GM21528 (cell line): ENCODE data around the gene PTP4A2.
"Not testable (repeated sequence)": the region's sequence is repeated elsewhere in the genome, so short reads cannot be mapped to it uniquely, and the experiment has no call there.

Experiments
- ATAC-seq: cut with Tn5 transposase; IDR thresholded peaks from one replicate; pipeline ENCODE4 v1.9.1; 2021; ENCODE audit warnings: mild to moderate bottlenecking, moderate library complexity; ENCODE audit not compliant: unreplicated experiment, low FRiP score

Gene PTP4A2

DNA sequence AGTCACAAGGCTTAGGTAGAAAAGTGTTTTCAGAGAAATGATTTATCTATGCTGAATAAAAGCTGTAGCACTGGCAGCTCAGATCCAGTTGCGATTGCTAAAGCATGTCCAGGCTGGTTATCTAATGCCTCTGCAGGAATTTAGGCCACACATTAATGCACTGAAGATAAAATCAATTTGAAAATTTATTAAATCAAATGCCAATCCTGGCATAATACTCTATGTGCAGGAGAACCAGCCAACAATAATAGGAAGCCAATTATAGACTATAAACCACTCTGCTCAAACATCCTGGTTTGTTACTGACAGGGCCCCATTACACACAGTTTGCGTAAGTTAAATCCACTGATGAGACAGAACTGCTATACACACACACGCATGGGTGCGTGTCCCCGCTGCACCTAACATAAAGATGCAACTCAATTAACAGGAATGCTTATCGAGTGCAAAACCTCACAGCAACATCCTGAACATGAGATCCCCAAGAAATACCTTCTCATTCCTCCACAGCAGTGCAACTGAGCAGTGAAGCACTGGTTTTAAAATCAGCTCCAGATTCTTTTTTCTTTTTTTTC is 40.6 kb downstream of the PTP4A2 start:
- ATAC-seq = no peak

DNA sequence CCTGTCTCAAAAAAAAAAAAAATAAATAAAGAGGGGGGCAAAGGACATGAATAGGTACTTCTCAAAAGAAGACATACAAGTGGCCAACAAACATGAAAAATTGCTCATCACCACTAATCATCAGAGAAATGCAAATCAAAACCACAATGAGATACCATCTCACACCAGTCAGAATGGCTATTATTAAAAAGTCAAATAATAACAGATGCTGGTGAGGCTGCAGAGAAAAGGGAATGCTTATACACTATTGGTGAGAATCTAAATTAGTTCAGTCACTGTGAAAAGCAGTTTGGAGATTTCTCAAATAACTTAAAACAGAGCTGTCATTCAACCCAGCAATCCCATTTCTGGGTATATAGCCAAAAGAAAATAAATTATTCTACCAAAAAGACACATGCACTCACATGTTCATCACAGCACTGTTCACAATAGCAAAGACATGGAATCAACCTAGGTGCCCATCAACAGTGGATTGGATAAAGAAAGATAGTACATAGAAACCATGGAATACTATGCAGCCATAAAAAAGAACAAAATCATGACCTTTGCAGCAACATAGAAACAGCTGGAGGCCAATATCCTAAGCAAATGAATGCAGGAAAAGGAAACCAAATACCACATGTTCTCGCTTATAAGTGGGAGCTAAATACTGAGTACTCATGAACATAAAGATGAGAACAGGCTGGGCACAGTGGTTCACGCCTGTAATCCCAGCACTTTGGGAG is 42.5 kb downstream of the PTP4A2 start:
- not testable (repeated sequence) for ATAC-seq

GRCh38 chr1:31891280-31891679 is 46.9 kb downstream of the PTP4A2 start:
- no peak for ATAC-seq

GRCh38 chr1:31888291-31888690 is 49.9 kb downstream of the PTP4A2 start:
- no peak for ATAC-seq

DNA sequence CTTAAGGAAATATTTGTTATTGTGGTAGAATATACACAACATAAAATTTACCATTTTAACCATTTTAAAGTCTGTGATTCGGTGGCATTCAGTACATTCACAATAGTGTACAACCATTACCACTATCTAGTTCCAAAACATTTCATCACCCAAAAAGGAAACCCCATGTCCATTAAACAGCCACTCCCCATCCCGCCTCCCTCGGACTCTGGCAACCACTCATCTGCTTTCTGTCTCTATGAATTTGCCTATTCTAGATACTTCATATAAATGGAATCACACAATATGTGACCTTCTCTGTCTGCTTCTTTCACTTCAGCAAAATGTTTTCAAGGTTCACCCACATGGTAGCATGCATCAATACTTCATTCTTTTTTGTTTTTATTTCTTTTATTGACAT is 51.3 kb downstream of the PTP4A2 start:
- ATAC-seq = no peak

GRCh38 chr1:31885851-31886250 is 52.3 kb downstream of the PTP4A2 start:
- no peak for ATAC-seq

- ATAC-seq = no peak
These were observed 54.7 kb downstream of the PTP4A2 start for GRCh38 chr1:31883357-31883942.

DNA sequence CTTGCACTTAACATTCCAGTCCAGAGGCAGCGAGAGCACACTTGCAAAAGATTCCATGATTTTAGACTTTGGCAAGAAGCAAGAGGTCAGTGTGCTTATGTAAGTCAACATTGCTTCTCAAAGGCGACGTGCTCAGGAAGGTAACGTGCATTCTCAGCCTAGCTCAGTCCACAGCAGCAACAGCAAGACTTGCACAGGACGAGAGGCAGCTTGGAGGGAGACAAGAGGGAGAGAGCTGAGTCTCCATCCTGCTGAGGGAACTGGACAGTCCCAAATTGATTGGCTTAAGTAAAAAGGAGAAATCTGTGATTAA is 56.5 kb downstream of the PTP4A2 start:
- ATAC-seq = no peak

DNA sequence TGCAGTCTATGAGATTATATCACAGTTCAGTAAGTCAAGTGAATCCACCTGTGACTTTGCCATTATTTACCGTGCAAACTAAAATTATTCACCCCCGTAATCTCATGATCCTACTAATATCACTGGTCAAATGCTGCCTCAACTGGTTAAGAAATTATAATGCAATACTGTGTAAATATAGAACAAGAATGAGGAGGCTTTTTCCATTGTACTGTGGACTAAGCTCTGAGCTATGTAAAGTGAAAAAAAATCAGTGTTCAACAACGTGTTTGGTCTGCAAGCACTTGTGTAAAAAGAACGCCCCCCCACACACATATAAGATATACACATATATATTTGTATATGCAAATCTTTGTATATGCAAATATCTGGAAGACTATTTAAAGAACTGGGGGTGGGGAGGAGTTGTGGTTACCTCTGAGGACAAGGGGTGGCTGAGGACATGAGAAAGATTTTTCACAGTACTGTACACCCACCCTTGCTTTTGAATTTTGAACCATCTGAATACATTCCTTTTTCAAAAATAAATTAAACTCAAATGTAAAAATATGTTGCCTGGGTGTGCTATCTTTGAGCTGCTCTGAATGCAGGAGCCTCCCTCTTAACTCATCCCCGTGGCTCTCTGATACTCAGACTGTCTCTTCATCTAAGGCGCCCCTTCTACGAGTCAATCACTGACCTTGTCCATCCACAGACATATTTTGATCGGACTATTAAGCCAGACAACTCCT is 57.0 kb downstream of the PTP4A2 start:
- no peak for ATAC-seq

GRCh38 chr1:31879981-31880608 is 58.1 kb downstream of the PTP4A2 start:
- no peak for ATAC-seq

GRCh38 chr1:31878058-31878457 is 60.1 kb downstream of the PTP4A2 start:
- no peak for ATAC-seq

- ATAC-seq = no peak
These were observed 60.6 kb downstream of the PTP4A2 start for GRCh38 chr1:31877544-31877943.

GRCh38 chr1:31875636-31876236 is 62.4 kb downstream of the PTP4A2 start:
- ATAC-seq = no peak

DNA sequence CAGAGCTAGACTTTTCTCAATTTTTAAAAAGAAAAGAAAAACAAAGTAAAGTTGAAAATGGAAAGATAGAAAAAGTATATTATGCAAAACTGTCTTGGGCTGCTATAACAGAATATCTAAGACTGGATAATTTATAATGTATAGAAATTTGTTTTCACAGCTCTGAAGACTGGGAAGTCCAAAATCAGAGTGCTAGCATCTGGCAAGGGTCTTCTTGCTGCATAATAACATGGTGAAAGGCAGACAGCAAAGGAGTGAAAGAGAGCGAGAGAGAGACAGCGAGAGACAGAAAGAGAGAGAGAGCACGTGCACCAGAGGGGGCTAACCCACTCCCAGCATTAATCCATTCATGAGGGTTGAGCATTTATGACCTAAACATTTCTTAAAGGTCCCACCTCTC is 63.2 kb downstream of the PTP4A2 start:
- ATAC-seq = no peak

- ATAC-seq = no peak
These were observed 65.2 kb downstream of the PTP4A2 start for GRCh38 chr1:31872658-31873636.

DNA sequence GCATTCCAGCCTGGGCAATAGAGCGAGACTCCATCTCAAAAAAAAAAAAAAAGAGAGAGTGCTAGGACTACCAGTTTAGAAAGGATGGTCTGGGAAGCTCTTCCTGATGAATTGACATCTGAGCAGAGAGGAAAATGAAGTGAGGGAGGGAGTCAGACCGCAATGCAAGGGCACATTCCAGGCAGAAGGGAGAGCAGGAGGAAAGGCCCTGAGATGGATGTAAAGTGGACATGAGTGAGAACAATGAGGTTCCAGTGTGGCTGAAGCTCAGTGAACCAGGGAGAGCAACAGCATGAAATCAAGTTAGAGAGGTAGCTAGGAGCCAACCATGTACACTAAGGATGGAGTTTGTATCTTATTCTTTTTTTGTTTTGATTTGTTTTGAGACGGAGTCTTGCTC is 66.5 kb downstream of the PTP4A2 start:
- no peak for ATAC-seq

DNA sequence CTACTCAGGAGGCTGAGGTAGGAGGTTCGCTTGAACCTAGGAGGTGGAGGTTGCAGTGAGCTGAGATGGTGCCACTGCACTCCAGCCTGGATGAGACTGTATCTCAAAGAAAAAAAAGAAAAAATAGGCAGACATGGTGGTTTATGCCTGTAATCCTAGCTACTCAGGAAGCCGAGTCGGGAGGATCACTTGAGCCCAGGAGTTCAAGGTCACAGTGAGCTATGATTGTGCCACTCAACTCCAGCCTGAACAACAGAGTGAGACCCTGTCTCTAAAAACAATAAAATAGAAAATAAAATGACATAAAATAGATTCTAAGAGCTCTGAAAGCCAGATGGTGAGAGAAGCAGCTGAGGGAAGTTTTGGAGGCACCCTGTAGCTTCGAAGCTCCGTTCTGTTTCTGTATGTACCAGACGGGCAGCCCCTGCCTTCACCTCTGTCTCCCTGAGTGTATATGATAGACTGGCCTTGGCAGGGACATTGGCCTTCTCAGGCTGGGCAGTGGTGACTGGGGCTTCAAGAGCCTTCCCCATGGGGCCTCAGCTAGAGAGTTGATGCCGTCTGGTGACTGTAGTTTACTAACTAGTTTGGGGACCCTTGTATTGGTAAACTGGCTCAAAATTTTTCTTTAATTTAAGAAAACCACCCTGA is 68.0 kb downstream of the PTP4A2 start:
- ATAC-seq = no peak

GRCh38 chr1:31869449-31869848 is 68.7 kb downstream of the PTP4A2 start:
- ATAC-seq = no peak

DNA sequence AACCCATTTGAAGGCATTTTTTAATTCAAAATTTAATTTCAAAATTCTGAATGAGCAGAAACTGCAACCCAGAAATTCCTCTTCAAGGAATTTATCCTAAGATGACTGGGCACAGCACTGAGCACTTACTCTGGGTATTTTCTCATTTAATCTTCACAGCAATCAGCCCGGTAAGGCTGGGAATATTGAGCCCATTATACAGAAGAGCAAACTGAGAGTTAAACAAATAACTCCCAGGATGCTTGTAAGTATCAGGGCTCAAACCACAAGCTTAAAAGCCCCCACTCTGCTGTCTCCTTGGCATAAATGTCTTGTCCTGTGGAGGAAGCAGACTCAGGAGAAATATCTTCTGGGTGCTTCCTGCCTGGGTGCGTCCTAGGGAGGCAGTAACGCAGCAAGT is 69.3 kb downstream of the PTP4A2 start:
- no peak for ATAC-seq
